RWPE1 (cell line): ENCODE measurements around the gene RBFOX2.
A peak's percentile ranks its signal among the peaks of the same experiment; 100 is the strongest.

Source experiments
- CTCF ChIA-PET: fragments of 350-600 bp; sonication (Branson Sonifier 250); formaldehyde crosslinking; extraction: SDS; loops from one replicate; lab custom pipeline; 2021; lab: Yijun Ruan, JAX
- POLR2A ChIA-PET: fragments of 400-600 bp; formaldehyde crosslinking; extraction: SDS; loops from one replicate; lab custom pipeline; 2020; ENCODE audit warnings: antibody characterized with exemption; ENCODE audit not compliant: low non-redundant PET; lab: Yijun Ruan, JAX
- DNase-seq: peaks from one replicate; pipeline ENCODE4 v3.0.0; 2012; ENCODE audit warnings: low spot score
- H3K27ac ChIP-seq: fragments of 450-650 bp; 2 replicates; pipeline ENCODE4 v1.5.1; 2017
- TF ChIP-seq, protein P1 (sequence below): fragments of 450-650 bp; conservative IDR thresholded peaks from 2 replicates; pipeline ENCODE4 v1.5.1; 2017; ENCODE audit warnings: low read depth, mild to moderate bottlenecking

Gene RBFOX2

DNA sequence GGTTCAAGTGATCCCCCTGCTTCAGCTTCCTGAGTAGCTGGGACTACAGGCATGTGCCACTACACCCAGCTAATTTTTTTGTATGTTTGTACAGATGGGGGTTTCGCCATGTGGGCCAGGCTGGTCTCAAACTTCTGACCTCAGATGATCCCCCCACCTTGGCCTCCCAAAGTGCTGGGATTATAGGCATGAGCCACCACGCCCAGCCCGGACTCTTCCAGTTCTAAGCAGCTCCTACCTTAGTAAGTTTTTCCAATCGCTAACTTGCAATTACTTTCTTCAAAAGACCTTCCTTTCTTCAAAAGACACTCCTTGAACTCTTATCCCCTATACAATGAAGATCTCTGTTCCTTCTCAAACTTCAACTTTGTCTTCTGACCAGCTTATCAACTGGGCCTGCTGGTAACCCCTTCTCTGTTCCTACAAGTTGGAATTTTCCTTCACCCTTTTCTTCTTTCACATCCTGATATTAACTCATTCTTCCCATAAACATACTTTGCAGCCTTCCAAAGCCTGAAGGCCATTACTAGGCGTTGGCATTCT is 25.8 kb downstream of the RBFOX2 start:
- TF ChIP-seq, protein P1, sequence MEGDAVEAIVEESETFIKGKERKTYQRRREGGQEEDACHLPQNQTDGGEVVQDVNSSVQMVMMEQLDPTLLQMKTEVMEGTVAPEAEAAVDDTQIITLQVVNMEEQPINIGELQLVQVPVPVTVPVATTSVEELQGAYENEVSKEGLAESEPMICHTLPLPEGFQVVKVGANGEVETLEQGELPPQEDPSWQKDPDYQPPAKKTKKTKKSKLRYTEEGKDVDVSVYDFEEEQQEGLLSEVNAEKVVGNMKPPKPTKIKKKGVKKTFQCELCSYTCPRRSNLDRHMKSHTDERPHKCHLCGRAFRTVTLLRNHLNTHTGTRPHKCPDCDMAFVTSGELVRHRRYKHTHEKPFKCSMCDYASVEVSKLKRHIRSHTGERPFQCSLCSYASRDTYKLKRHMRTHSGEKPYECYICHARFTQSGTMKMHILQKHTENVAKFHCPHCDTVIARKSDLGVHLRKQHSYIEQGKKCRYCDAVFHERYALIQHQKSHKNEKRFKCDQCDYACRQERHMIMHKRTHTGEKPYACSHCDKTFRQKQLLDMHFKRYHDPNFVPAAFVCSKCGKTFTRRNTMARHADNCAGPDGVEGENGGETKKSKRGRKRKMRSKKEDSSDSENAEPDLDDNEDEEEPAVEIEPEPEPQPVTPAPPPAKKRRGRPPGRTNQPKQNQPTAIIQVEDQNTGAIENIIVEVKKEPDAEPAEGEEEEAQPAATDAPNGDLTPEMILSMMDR, result no peak
- POLR2A ChIA-PET, result no interaction called here
- no peak overlapping the region for H3K27ac ChIP-seq
- CTCF ChIA-PET, result no interaction called here
- no peak for DNase-seq

DNA sequence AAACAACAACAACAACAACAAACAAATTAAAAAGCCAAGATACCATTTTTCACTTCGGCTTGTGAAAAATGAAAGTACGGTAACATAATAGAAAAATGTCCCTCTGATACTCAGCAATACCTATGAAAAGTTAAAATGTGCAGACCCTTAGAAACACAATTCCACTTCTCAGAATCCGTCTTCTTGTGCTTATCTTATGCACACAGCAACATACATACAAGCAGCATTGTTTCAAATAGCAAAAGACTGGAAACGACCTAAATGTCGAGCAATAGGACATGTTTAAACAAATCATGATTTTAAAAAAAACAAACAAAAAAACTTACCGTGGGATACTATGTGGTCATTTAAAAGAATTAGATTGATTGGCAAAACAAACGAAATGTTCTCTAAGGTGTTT is 26.5 kb downstream of the RBFOX2 start:
- TF ChIP-seq, protein P1, result no peak
- DNase-seq, result no peak
- ChIA-PET POLR2A (no interaction called here), CTCF (no interaction called here)
- no peak overlapping the region for H3K27ac ChIP-seq

DNA sequence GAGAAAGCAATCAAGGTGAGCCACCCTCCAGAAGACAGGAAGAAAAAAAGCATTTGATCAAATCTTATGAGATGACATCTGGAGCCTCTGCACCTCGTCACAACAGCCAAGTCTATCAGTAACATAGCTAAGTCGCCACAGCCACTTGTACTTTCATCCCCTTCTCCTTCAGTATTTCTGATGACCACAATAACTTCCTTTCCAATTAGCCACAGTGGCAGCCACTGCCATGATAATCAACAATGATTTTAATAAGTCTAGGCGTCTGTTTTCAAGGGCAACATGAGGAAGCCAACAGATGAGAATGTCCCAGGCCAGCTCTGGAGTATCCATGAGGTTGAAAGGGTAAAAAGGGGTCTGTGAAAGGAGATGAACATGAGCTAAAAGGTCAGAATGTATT is 29.9 kb downstream of the RBFOX2 start:
- POLR2A ChIA-PET, result no interaction called here
- TF ChIP-seq, protein P1, result no peak
- CTCF ChIA-PET, result no interaction called here
- DNase-seq, result no peak
- H3K27ac ChIP-seq, result no peak overlapping the region

DNA sequence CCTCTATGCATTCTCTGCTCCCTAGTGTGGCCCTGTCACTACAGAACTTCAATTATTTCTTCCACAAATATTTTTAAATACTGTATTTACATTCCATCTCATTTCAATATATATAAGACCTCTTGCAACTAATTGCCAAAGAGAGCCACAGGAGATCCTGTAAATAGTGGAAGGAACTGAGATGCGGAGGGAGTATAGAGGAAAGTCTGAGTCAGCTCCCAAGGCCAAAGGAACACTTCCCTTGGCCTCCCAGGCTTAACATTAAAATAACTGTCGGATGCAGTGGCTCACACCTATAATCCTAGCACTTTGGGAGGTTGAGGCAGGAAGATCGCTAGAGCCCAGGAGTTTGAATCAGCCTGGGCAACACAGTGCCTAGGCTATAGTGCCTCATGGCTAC is 31.2 kb downstream of the RBFOX2 start:
- POLR2A ChIA-PET, result no interaction called here
- DNase-seq, result no peak

DNA sequence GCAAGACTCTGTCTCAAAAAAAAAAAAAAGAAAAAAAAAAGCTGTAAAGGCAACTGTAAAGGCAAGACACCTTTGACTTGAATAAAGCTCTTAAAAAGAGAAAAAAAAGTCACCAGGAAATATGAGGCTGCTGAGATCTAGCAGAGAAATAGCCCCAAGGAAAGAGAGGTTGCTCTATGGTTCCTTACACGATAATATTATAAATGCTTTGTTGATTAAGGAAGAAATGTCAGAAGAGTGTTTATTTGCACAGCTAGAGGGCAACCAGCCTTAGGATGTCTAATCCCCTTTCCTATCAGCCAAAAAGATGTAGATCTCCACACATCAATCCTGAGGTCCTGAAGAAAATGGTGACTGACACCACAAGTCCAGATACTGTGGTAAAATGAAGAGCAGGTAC is 32.0 kb downstream of the RBFOX2 start:
- ChIA-PET POLR2A (no interaction called here), CTCF (interaction anchor here (0.6 kb wide), 1 partner anchor 121 kb away, joined by 6 read pairs; no protein-coding TSS in a partner anchor)
- H3K27ac ChIP-seq, result no peak overlapping the region
- TF ChIP-seq, protein P1, result no peak
- DNase-seq, result no peak

More for the DNA sequence above, 31.2 kb downstream of the RBFOX2 start:
- CTCF ChIA-PET, result no interaction called here
- H3K27ac ChIP-seq, result no peak overlapping the region
- TF ChIP-seq, protein P1, result no peak

DNA sequence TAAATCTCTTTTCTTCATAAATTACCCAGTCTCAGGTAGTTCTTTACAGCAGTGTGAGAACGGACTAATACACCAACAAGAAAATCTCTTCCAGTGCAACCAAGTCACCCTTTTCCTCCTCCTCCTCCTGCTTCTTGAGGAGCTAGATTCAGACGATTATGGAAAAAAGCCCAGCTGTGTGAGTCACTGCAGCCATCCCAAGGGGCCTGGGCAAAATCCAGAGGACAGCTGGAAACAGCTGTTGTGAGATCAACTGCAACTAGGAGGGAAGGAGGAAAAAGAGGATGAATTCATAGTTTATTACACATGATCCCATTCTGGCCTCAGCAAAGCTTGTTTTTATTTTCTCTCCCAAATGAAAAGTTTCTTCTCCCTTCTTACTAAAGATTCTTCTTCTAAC is 32.9 kb downstream of the RBFOX2 start:
- H3K27ac ChIP-seq, result no peak overlapping the region
- peak; percentile 9 for DNase-seq
- TF ChIP-seq, protein P1, result no peak
- CTCF ChIA-PET, result no interaction called here
- POLR2A ChIA-PET, result no interaction called here
